ENCODE measurements around the gene PDHX.

DNA sequence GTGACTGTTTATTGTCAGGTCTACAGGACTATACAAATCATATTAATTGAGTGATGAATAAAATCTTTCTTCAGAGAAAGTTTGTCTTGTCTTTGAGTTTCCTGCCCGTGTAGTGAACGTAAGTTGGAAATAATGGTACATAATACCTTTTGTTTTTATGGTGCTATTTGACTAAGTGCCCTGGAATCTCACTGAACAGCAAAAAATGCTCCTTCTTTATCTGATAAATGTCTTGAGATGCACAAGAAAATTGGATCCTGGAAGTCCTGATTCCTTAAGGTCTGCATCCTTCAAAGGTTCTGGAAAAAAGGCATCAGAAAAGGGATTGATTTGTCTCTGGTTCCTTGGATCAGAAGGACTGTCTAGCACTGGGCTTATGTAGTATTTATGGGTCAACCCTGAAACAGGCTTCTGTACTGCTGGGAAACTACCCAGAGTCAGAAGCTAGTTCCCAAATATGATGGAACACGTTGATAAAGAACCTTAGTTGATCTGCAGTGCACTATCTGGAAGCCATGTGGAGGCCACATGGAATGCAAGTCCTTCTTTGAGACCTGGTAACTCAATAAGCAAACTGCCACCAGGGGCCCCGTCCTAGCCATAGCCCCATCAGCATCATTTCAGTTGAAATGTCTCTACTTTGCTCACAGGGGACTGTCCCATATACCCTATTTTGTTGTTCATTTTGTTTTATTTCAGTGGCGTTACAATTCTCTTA is 122.0 kb downstream of the PDHX start:
- TF ChIP-seq CTCF (conservative IDR thresholded peaks at IDR 0.05; ENCODE audit: low read length) = peak; percentile 39
- no peak for TF ChIP-seq EZH2phosphoT487 (IDR thresholded peaks at IDR 0.05; ENCODE audit: borderline replicate concordance)

Data from Loucy (cell line).